ENCODE measurements around the gene RRAD. TPM values are rescaled to one million over a fixed set of nuclear protein-coding genes. Genes with fewer than 3 reads are reported as not detected.

RRAD gene
- total and polyA plus RNA-seq, 2 donors (not counting 3 experiments of a cell fraction or from before 2014, with no cell fraction given), result 0.22 to 0.48 TPM

DNA sequence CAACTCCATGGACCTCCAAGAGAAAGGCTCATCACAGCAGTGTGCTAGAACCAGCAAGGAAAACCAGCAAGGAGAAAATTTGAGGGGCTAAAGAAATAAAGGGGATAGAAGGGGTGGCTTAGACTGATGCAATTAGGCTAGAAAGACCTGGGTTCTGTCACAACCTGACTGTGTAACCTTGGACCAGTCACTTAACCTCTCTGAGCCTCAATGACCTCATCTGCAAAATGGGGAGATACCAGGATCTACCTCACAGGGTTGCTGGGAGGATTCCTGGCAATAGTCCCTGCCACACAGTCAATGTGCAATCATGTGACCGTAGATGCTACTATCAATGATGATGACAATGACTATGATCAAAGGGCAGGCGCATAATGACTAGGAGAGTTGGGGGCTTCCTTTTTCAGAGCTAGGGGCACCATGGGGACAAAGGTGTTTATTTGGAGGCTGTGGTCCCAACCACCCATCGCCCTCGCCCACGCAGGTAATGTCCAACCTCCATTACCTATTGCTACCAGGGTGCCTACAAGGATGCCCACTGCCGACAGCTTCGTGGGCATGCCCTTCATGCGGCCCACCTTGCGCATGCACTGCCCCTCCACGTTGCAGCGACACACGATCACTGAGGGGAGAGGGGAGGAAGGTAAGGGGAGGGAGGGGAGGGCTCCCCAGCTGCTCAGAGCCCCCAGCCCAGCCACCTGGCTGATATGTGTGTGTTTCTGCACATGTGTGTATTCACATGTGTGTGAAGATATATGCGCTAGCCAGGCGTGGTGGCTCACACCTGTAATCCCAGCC lies 16.4 kb downstream of the RRAD start:
- intact Hi-C loops (cut with micrococcal nuclease), result no loop called here
- Histone ChIP-seq H3K4me3 (replicated peaks in 1 of 3; ENCODE audit: insufficient read depth in 1 of 3, low read depth in 1 of 3, low read length in 3 of 3) (no peak overlapping the region), H3K4me1 (ENCODE audit: control insufficient read depth, extremely low read depth, insufficient read depth, low read length) (no peaks in the 10 kb centered on the region), H3K9me1 (replicated peaks; ENCODE audit: control insufficient read depth, extremely low read depth, insufficient read depth, low read length) (no peaks in the 10 kb centered on the region), H4K20me1 (replicated peaks; ENCODE audit: control insufficient read depth, extremely low read depth, insufficient read depth, low read length) (no peaks in the 10 kb centered on the region), H3K4me2 (ENCODE audit: insufficient read depth, low read length) (no peak overlapping the region), H3K9me3 (replicated peaks; ENCODE audit: control insufficient read depth, insufficient read depth, low read length) (no peaks in the 10 kb centered on the region), H3K36me3 (ENCODE audit: control insufficient read depth in 2 of 2, extremely low read depth in 1 of 2, insufficient read depth in 2 of 2, low read length in 2 of 2) (no peaks in the 10 kb centered on the region), H3K27me3 (ENCODE audit: control insufficient read depth in 2 of 2, insufficient read depth in 2 of 2, low read length in 2 of 2) (no peaks in the 10 kb centered on the region), H3K27ac (ENCODE audit: insufficient read depth, low read depth, low read length) (no peak overlapping the region), H2AFZ (ENCODE audit: low read depth, low read length) (no peak overlapping the region), H3K9ac (replicated peaks; ENCODE audit: extremely low read depth, insufficient read depth, low read length) (no peak overlapping the region), H3K79me2 (ENCODE audit: control insufficient read depth, insufficient read depth, low read length) (no peaks in the 10 kb centered on the region)
- BruUV-seq (replicated peaks), result no TSS peak
- FAIRE-seq (no peak), DNase-seq (ENCODE audit: low read depth, low spot score) (no peak)
- POLR2A ChIA-PET, result no interaction called here
- CTCF ChIA-PET, result interaction anchor here (0.7 to 3.1 kb wide), 17 partner anchors 8 to 78 kb away, joined by 3 to 19 read pairs (median 7); partner anchors contain the start of genes CDH16, NAE1 and PDP2
- dilution Hi-C loops (cut with MboI; ENCODE audit: extremely low pct_ligation_motif_present, low sequenced_read_pairs), result no loop called here
- no peak for TF ChIP-seq JUN (IDR thresholded peaks at IDR 0.05; ENCODE audit: borderline replicate concordance, insufficient read depth, insufficient read length, low read depth)
- TF ChIP-seq MYC (IDR thresholded peaks at IDR 0.05; ENCODE audit: low read depth, low read length), result no peak
- TF ChIP-seq GATA2 (IDR thresholded peaks at IDR 0.05; ENCODE audit: insufficient read depth, insufficient read length, low read depth, low read length), result no peak
- TF ChIP-seq, protein P1, sequence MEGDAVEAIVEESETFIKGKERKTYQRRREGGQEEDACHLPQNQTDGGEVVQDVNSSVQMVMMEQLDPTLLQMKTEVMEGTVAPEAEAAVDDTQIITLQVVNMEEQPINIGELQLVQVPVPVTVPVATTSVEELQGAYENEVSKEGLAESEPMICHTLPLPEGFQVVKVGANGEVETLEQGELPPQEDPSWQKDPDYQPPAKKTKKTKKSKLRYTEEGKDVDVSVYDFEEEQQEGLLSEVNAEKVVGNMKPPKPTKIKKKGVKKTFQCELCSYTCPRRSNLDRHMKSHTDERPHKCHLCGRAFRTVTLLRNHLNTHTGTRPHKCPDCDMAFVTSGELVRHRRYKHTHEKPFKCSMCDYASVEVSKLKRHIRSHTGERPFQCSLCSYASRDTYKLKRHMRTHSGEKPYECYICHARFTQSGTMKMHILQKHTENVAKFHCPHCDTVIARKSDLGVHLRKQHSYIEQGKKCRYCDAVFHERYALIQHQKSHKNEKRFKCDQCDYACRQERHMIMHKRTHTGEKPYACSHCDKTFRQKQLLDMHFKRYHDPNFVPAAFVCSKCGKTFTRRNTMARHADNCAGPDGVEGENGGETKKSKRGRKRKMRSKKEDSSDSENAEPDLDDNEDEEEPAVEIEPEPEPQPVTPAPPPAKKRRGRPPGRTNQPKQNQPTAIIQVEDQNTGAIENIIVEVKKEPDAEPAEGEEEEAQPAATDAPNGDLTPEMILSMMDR (IDR thresholded peaks at IDR 0.05; ENCODE audit: extremely low read depth in 1 of 2, insufficient read depth in 1 of 2, low read depth in 1 of 2, low read length in 2 of 2), result no peak
- TF ChIP-seq, protein P2, sequence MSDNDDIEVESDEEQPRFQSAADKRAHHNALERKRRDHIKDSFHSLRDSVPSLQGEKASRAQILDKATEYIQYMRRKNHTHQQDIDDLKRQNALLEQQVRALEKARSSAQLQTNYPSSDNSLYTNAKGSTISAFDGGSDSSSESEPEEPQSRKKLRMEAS (IDR thresholded peaks at IDR 0.05; ENCODE audit: insufficient read depth, insufficient read length), result no peak
- no peak for TF ChIP-seq EZH2 (IDR thresholded peaks at IDR 0.05; ENCODE audit: borderline replicate concordance, low read depth, low read length, severe bottlenecking)
- TF ChIP-seq FOS (IDR thresholded peaks at IDR 0.05; ENCODE audit: borderline replicate concordance, insufficient read depth, low read length), result no peak
- no peak for TF ChIP-seq POLR2AphosphoS5 (IDR thresholded peaks at IDR 0.05; ENCODE audit: insufficient read depth, low read depth, low read length)
- no peak for TF ChIP-seq POLR2A (IDR thresholded peaks at IDR 0.05; ENCODE audit: low read depth, low read length)
